ENCODE data around the gene ROBO3.

Gene ROBO3

DNA sequence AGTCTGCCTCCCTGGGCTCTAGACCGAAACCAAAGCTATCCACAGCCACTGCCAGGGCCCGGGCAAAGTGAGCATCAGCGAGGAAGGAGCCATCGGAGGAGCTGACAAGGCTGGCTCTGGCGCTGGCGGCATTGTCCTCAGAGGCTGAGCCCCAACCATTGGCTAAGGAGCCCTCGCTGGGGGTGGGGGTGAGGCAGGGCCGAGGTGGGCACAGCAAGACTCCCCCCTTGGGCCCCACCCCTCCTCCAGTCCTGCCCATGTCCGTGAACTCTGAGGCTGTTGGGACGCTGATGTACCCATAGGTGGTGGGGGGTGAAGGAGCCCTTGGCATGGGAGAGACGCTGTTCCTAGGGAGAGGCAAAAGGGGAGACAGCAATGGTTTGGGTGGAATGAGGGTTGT is 21.2 kb downstream of the ROBO3 start:
- peaks cover 7% of the 10 kb centered on the region; the same call in 1 of the 2 replicates for H3K27me3 ChIP-seq (ENCODE audit: insufficient read depth, low read length)
- 85% methylated on average over 10 of the region's 11 CpGs for WGBS
- H3K4me3 ChIP-seq (ENCODE audit: low read length), result no peak overlapping the region
- H3K4me1 ChIP-seq (ENCODE audit: insufficient read depth, low read length), result no peaks in the 10 kb centered on the region
- H3K9me3 ChIP-seq (ENCODE audit: insufficient read depth, low read depth, low read length), result no peaks in the 10 kb centered on the region
- no peaks in the 10 kb centered on the region for H3K36me3 ChIP-seq (ENCODE audit: insufficient read depth, low read length)
- H3K9ac ChIP-seq (ENCODE audit: low read depth, low read length), result no peak overlapping the region
- no peak overlapping the region for H3K27ac ChIP-seq (ENCODE audit: low read depth, low read length)

DNA sequence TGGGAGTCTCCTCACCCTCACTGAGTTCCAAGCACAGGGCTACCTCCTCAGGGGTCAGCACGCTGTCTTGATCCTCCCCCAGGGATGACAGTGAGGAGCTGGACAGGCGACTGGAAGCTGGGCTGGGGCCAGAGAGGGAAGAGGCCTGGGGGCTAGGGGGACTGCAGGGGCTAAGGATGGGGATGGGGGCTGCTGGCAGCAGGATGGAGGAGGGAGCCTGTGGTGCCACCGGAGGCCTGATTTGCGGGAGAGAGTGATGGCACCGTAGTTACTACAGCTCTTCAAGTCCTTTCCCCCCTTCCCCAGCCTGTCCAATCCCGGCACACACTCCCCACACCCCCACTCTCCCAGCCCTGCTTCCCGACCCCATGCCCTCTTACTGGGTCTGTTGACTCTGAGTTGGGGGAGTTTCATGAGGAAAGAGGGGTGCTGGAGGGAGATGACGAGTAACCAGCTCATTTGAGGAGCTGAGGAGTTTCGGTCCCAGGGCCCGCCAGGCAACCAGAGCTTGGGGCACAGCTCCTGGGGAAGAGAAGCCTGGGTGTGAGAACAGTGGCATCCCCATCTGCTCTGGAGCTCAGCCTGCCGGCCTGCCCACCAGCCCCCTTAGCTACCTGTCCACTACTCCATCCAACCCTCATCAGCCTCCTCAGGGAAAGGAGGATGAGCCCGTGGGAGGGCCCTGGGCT is 21.9 kb downstream of the ROBO3 start:
- peaks cover 7% of the 10 kb centered on the region; the same call in 1 of the 2 replicates for H3K27me3 ChIP-seq (ENCODE audit: insufficient read depth, low read length)
- 94% methylated on average over 12 of the region's 12 CpGs for WGBS
- H3K4me1 ChIP-seq (ENCODE audit: insufficient read depth, low read length), result no peaks in the 10 kb centered on the region
- no peak overlapping the region for H3K4me3 ChIP-seq (ENCODE audit: low read length)
- H3K9me3 ChIP-seq (ENCODE audit: insufficient read depth, low read depth, low read length), result no peaks in the 10 kb centered on the region
- no peaks in the 10 kb centered on the region for H3K36me3 ChIP-seq (ENCODE audit: insufficient read depth, low read length)
- H3K27ac ChIP-seq (ENCODE audit: low read depth, low read length), result no peak overlapping the region
- H3K9ac ChIP-seq (ENCODE audit: low read depth, low read length), result no peak overlapping the region

DNA sequence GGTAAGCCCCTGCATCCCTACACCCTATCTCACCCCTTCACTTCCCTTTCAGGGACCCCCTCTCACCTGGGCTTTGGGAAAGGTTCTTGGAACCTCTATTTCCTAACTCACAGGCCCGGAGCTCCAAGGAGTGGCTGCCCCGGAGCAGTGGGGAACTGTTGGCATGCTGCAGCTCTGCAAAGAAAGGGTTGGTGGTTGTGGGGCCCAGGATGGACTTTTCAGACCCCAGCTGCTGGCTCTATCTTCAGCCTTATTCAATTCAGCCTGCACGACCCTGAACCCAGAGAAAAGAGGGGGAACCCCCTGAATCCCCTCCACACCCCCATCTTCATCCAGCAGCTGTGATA is 22.4 kb downstream of the ROBO3 start:
- H3K36me3 ChIP-seq (ENCODE audit: insufficient read depth, low read length), result no peaks in the 10 kb centered on the region
- peaks cover 7% of the 10 kb centered on the region; the same call in 1 of the 2 replicates for H3K27me3 ChIP-seq (ENCODE audit: insufficient read depth, low read length)
- H3K9ac ChIP-seq (ENCODE audit: low read depth, low read length), result no peak overlapping the region
- H3K9me3 ChIP-seq (ENCODE audit: insufficient read depth, low read depth, low read length), result no peaks in the 10 kb centered on the region
- H3K4me1 ChIP-seq (ENCODE audit: insufficient read depth, low read length), result no peaks in the 10 kb centered on the region
- H3K4me3 ChIP-seq (ENCODE audit: low read length), result no peak overlapping the region
- no peak overlapping the region for H3K27ac ChIP-seq (ENCODE audit: low read depth, low read length)
- 96% methylated on average over 2 of the region's 3 CpGs for WGBS

DNA sequence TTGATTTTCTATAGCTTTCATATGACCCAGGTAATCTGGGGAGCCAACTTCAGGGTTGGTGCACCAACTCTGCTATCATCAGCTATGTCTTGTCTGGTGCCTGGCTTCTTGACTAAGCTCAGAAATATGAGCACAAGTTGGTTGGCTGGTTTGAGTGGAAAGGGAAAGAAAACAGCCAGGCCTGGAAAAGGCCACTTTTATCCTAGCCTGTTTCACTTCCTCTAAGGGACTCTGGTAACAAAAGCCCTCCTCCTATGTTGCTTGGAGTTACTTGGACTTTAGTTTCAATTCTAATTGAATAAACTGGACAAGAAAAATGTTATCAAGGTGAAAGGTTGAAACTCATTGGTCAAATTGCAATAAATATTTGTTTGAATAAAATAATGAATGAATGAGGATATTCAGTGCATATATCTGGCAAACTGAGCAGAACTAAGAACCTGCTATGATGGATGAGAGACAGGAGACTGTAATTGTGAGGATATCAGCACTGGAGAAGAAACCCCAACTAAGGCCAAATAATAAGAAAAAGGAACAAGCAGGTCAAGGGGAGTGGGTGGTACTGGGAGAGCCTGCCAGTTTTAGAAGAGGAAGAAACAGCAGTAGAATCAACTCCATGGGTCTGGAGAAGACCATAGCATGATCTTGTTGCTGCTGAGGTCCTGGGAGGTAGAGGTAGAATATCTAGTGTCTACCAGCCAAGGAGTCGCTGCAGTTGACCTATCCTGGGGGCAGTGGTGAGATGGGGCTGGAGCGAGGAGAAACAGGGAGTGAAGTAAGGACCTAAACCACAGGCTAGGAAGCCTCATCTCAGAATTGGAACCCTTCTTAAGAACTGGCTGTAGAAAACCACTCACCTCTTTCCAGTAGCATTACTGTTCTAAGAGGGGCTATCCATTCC is 24.2 kb downstream of the ROBO3 start:
- no peak overlapping the region for H3K9ac ChIP-seq (ENCODE audit: low read depth, low read length)
- H3K27ac ChIP-seq (ENCODE audit: low read depth, low read length), result no peak overlapping the region
- WGBS, result 91% methylated on average over 2 of the region's 2 CpGs
- H3K9me3 ChIP-seq (ENCODE audit: insufficient read depth, low read depth, low read length), result no peaks in the 10 kb centered on the region
- H3K4me3 ChIP-seq (ENCODE audit: low read length), result no peak overlapping the region
- H3K27me3 ChIP-seq (ENCODE audit: insufficient read depth, low read length), result peaks cover 10% of the 10 kb centered on the region
- H3K4me1 ChIP-seq (ENCODE audit: insufficient read depth, low read length), result no peaks in the 10 kb centered on the region
- no peaks in the 10 kb centered on the region for H3K36me3 ChIP-seq (ENCODE audit: insufficient read depth, low read length)

DNA sequence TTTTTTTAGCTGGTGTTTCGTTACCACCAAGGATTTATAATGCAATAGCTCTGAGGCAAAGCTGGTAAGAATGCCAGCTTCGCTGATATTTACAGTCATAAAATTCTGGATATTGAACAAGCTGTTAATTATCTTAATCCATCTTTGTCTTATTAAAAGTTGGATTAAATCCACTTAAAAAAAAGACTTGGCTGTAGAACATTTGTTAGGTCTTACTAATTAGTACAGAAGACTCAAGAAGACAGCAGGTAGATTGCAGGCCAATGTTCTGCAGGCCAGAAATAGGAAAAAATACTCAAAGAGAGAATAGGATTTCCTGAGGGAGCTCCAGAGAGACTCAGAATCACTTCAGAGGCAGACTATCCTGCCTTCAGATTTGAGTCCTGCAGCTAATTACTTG is 24.9 kb downstream of the ROBO3 start:
- WGBS, result 100% methylated on average over 1 of the region's 2 CpGs
- Histone ChIP-seq H3K9ac (ENCODE audit: low read depth, low read length) (no peak overlapping the region), H3K27me3 (ENCODE audit: insufficient read depth, low read length) (peaks cover 10% of the 10 kb centered on the region), H3K36me3 (ENCODE audit: insufficient read depth, low read length) (no peaks in the 10 kb centered on the region), H3K9me3 (ENCODE audit: insufficient read depth, low read depth, low read length) (no peaks in the 10 kb centered on the region), H3K4me1 (ENCODE audit: insufficient read depth, low read length) (no peaks in the 10 kb centered on the region), H3K27ac (ENCODE audit: low read depth, low read length) (no peak overlapping the region), H3K4me3 (ENCODE audit: low read length) (no peak overlapping the region)

DNA sequence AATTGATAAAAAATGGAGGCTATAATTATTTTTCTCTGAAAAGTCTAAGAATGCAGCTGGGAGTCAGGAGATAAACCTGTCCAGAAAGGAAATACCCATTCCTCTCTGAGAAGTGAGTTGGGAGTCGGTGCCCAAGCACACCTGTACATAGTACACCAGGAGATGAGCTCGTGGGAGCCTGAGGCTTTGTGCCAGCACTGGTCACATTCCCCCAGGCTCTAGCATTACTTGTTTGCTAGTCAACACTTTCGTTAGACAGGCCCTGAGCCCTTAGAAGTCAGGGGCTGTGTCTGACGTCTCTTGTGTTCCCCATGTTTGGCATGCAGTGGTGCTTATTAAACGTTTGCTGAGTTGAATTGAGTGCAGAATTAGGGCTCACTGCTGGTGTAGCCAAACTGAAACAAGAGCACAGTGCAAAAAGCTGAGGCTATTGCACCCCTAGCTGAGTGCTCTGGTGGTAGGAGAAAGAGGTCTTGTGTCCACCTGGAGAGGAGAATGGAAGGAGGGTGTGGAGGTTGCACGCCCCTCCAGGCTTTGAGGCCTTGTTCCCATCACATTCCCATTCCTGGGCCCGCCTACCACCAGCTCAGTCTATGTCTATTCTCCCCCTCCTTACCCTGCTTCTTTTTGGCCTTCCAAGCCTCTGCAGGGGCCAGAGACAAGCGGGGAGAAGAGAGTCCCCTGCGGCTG is 25.6 kb downstream of the ROBO3 start:
- H3K27ac ChIP-seq (ENCODE audit: low read depth, low read length), result no peak overlapping the region
- H3K9ac ChIP-seq (ENCODE audit: low read depth, low read length), result no peak overlapping the region
- H3K36me3 ChIP-seq (ENCODE audit: insufficient read depth, low read length), result no peaks in the 10 kb centered on the region
- no peak overlapping the region for H3K4me3 ChIP-seq (ENCODE audit: low read length)
- H3K9me3 ChIP-seq (ENCODE audit: insufficient read depth, low read depth, low read length), result no peaks in the 10 kb centered on the region
- 90% methylated on average over 9 of the region's 9 CpGs for WGBS
- H3K4me1 ChIP-seq (ENCODE audit: insufficient read depth, low read length), result no peaks in the 10 kb centered on the region
- H3K27me3 ChIP-seq (ENCODE audit: insufficient read depth, low read length), result peaks cover 10% of the 10 kb centered on the region

DNA sequence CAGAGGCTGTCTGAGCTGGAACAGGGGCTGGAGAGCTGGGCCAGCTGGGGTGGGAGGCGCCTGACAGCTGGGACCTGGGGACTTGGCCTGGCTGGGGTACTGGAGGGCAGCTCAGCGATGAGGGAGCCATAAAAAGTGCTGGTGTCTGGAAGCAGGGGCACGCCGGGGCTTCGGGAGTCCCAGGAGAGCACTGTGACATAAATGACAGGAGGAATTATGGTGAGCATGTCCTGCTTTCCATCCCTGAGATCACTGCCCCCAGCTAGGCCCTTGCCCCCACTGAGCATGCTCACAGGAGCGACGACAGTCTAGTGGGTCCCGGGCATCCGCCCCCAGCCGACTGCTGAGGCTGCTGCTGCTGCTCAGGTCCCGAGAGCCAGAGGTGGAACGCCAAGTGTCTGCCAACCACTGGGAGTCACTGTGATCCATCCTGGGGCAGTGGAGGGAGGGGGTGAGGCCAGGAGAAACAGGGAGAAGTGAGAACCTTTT is 26.2 kb downstream of the ROBO3 start:
- Histone ChIP-seq H3K27ac (ENCODE audit: low read depth, low read length) (no peak overlapping the region), H3K4me1 (ENCODE audit: insufficient read depth, low read length) (no peaks in the 10 kb centered on the region), H3K9ac (ENCODE audit: low read depth, low read length) (no peak overlapping the region), H3K9me3 (ENCODE audit: insufficient read depth, low read depth, low read length) (no peaks in the 10 kb centered on the region), H3K4me3 (ENCODE audit: low read length) (no peak overlapping the region), H3K36me3 (ENCODE audit: insufficient read depth, low read length) (no peaks in the 10 kb centered on the region), H3K27me3 (ENCODE audit: insufficient read depth, low read length) (peaks cover 10% of the 10 kb centered on the region)
- WGBS, result 72% methylated on average over 12 of the region's 12 CpGs

DNA sequence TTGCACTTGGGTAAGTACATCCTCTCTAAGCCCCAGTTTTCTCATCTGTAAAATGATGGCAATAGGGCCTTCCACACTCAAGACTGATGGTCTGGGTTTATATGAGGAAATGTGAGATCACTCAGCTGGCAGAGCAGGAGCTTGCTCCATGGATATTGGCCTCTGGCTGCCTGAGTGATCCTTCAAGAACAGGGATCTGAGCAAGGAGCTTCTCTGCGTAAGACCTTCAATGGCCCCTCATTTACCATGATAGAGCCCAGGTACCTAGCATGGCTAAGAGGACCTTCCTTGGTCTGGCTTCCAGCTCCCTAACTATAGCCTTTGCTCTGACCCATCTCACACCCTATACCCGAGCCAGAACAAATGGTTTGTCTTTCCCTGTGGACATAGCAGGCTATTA is 26.9 kb downstream of the ROBO3 start:
- peaks cover 10% of the 10 kb centered on the region for H3K27me3 ChIP-seq (ENCODE audit: insufficient read depth, low read length)
- WGBS, result 89% methylated on average over 2 of the region's 2 CpGs
- H3K27ac ChIP-seq (ENCODE audit: low read depth, low read length), result no peak overlapping the region
- no peak overlapping the region for H3K9ac ChIP-seq (ENCODE audit: low read depth, low read length)
- no peak overlapping the region for H3K4me3 ChIP-seq (ENCODE audit: low read length)
- H3K4me1 ChIP-seq (ENCODE audit: insufficient read depth, low read length), result no peaks in the 10 kb centered on the region
- no peaks in the 10 kb centered on the region for H3K36me3 ChIP-seq (ENCODE audit: insufficient read depth, low read length)
- no peaks in the 10 kb centered on the region for H3K9me3 ChIP-seq (ENCODE audit: insufficient read depth, low read depth, low read length)

DNA sequence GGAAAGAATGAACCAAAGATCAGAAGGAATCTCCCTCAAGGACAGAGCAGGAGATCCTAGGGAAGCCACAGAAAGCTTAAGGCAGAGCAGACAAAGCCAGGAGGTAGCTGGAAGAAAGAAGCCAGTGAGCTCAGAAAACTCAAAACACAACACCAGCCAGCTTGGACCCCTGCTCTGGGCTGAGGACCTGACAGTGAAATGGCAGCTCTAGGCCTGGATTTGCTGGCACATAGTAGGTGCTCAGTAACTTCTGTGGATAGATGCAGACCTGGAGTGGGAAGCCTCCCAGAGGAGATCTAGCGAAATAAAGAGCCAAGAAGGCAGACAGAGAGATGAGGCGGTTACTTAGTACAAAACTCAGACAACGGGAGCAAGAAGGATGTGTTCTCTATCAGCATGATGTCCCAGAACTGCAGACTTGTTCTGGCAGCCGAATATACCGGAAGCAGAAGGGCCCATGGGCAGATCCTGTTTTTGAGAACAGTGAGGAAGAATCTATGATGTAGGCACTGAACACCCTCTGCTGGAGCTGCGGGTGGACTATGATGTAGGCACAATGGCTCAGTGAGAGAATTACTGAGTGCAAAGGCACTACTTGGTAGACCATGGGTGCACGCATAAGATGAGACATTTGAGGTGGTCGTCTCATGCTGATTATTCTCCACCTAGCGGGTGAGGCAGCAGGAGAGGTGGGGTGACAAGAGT is 27.7 kb downstream of the ROBO3 start:
- 94% methylated on average over 9 of the region's 9 CpGs for WGBS
- no peaks in the 10 kb centered on the region for H3K36me3 ChIP-seq (ENCODE audit: insufficient read depth, low read length)
- no peaks in the 10 kb centered on the region; the same call in 1 of the 2 replicates for H3K4me1 ChIP-seq (ENCODE audit: insufficient read depth, low read length)
- H3K27me3 ChIP-seq (ENCODE audit: insufficient read depth, low read length), result peaks cover 10% of the 10 kb centered on the region
- H3K4me3 ChIP-seq (ENCODE audit: low read length), result no peak overlapping the region
- H3K27ac ChIP-seq (ENCODE audit: low read depth, low read length), result no peak overlapping the region
- no peak overlapping the region for H3K9ac ChIP-seq (ENCODE audit: low read depth, low read length)
- no peaks in the 10 kb centered on the region for H3K9me3 ChIP-seq (ENCODE audit: insufficient read depth, low read depth, low read length)

DNA sequence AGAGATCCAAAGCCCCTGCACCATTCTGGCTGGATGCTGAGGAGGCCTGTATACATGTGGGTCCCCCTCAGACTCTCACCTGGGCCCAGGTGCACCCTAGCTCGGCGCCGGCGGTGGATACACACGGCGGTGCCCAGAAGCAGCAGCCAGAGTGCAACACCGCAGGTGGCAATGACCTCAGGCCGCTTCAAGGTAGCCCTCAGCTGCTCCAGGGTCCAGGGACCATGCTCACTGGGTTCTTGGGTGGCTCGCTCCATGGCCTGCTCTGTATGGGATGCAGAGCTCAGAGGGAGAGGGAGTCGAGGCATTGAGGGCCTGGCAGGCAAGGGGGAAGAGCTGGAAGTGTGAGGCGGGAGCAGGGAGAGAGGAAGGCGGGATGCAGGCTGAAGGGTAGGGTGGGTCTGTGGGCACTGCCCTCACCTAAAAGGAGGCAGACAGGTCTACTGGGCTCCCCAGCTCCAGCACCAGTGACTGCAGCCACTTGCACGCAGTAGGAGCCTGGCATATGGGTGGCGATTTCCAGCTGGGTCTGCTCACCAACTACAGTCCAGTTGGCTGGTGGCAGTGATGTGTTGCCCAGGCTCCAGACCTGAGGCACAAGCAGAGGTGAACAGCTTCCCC is 28.7 kb downstream of the ROBO3 start:
- 90% methylated on average over 14 of the region's 14 CpGs for WGBS
- H3K9me3 ChIP-seq (ENCODE audit: insufficient read depth, low read depth, low read length), result no peaks in the 10 kb centered on the region
- H3K36me3 ChIP-seq (ENCODE audit: insufficient read depth, low read length), result no peaks in the 10 kb centered on the region
- H3K9ac ChIP-seq (ENCODE audit: low read depth, low read length), result no peak overlapping the region
- H3K4me1 ChIP-seq (ENCODE audit: insufficient read depth, low read length), result peaks cover 6% of the 10 kb centered on the region; the same call in 1 of the 2 replicates
- H3K27ac ChIP-seq (ENCODE audit: low read depth, low read length), result no peak overlapping the region
- peaks cover 7% of the 10 kb centered on the region for H3K27me3 ChIP-seq (ENCODE audit: insufficient read depth, low read length)
- H3K4me3 ChIP-seq (ENCODE audit: low read length), result no peak overlapping the region

Measured in HUES64 (cell line).